ENCODE measurements around the gene GLRX. TPM values are rescaled to one million over a fixed set of nuclear protein-coding genes. Genes with fewer than 3 reads are reported as not detected.

GLRX gene, protein sequence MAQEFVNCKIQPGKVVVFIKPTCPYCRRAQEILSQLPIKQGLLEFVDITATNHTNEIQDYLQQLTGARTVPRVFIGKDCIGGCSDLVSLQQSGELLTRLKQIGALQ
- total RNA-seq = 6.2 and 7.9 TPM in 2 replicates

DNA sequence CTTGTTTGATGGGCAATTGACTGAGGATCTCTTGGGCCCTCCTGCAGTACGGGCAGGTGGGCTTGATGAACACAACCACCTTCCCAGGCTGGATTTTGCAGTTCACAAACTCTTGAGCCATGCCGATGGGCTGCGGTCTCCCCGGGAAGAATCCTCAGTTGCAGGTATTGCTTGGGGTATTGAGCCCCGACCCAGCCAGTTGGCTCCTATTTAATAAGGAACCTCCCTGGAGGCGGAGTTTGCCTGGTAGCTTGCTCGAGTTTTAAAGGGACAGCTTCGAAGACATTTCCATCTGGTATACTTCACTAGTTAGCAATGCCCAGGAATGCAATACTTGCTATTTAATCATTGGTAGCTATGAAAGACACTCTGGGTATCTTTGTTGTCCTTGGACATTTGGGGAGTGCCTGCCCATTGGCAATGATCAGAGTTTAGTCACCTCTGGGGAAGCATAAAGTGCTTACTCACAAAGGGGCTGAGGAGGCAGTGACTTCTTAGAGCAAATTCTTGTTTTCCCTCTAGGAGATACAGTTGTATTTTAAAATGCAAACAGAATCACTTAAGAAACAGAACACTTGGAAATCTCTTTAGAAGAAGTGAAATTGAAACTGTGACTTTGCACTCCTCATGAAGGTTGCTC is at the start of gene GLRX:
GLRX (minus strand) TSS at position 185 of the 640 bp plus-strand sequence; CDS start at position 121, 64 bp downstream.

Other genes starting within 250 kb of the GLRX start
- 0.47 TPM in 1 of 2 replicates, not detected in the other for gene GPR150, start 202.6 kb downstream of the GLRX start, total RNA-seq
- 1.7 and 2.4 TPM in 2 replicates for gene RFESD, start 175.9 kb downstream of the GLRX start, total RNA-seq
- gene SPATA9, start 139.7 kb downstream of the GLRX start, total RNA-seq = not detected in 2 replicates
- 0.39 and 2.2 TPM in 2 replicates for gene RHOBTB3, start 91.4 kb downstream of the GLRX start, total RNA-seq
- gene ELL2, start 139.1 kb upstream of the GLRX start, total RNA-seq = 78.2 and 119 TPM in 2 replicates

Measured in hair follicular keratinocyte (primary cell).